G401 (cell line): ENCODE measurements around the gene TOP2B. TPM values are rescaled to one million over a fixed set of nuclear protein-coding genes. Genes with fewer than 3 reads are reported as not detected.

Source experiments
- DNase-seq: peaks from one replicate; pipeline ENCODE4 v3.0.0-alpha.2; 2015; ENCODE audit warnings: low spot score
- in situ Hi-C: cut with HindIII; loops from 2 replicates; pipeline ENCODE4 v1.10.0; 2016; ENCODE audit warnings: low sequenced_read_pairs, mixed read lengths
- total RNA-seq: library from RNA; depleted of rRNA; stranded (reverse); fragments of >200 nt; shearing (Covaris generic); gene quantifications from 2 replicates; pipeline ENCODE4 v1.2.3, GENCODE V29; 2014; rRNA removed

The TOP2B gene, protein sequence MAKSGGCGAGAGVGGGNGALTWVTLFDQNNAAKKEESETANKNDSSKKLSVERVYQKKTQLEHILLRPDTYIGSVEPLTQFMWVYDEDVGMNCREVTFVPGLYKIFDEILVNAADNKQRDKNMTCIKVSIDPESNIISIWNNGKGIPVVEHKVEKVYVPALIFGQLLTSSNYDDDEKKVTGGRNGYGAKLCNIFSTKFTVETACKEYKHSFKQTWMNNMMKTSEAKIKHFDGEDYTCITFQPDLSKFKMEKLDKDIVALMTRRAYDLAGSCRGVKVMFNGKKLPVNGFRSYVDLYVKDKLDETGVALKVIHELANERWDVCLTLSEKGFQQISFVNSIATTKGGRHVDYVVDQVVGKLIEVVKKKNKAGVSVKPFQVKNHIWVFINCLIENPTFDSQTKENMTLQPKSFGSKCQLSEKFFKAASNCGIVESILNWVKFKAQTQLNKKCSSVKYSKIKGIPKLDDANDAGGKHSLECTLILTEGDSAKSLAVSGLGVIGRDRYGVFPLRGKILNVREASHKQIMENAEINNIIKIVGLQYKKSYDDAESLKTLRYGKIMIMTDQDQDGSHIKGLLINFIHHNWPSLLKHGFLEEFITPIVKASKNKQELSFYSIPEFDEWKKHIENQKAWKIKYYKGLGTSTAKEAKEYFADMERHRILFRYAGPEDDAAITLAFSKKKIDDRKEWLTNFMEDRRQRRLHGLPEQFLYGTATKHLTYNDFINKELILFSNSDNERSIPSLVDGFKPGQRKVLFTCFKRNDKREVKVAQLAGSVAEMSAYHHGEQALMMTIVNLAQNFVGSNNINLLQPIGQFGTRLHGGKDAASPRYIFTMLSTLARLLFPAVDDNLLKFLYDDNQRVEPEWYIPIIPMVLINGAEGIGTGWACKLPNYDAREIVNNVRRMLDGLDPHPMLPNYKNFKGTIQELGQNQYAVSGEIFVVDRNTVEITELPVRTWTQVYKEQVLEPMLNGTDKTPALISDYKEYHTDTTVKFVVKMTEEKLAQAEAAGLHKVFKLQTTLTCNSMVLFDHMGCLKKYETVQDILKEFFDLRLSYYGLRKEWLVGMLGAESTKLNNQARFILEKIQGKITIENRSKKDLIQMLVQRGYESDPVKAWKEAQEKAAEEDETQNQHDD (N-terminal part only)
- 63.3 and 122 TPM in 2 replicates for total RNA-seq

DNA sequence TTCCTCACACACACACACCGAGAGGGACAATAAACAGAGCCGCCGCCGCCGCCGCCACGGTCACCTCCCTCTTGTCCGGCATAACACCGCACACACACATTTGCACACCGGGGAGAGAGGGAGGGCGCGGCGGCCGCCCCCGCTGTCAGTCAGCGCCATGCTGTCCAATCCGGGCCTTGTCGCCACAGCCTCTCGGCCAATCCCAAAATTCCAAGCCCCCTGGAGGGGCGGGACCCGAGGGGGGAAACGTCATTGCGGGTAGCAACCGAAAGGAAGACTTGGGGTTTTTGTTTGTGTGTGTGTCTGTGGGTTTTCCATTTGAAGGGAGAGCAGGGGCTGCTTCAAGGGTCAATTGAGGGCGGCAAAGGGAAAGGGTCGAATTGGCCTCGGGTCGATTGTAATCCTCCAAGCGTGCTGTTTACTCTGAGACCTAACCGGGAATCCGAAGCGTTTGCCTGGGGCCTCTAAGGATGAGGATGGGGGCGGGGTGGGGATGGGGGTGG, at the start of gene TOP2B:
Gene TOP2B, minus strand, starts transcription at position 96 of the 503 bp plus-strand sequence. CDS start 610 bp downstream, outside the sequence.
- in situ Hi-C loops: no loop called here

DNA sequence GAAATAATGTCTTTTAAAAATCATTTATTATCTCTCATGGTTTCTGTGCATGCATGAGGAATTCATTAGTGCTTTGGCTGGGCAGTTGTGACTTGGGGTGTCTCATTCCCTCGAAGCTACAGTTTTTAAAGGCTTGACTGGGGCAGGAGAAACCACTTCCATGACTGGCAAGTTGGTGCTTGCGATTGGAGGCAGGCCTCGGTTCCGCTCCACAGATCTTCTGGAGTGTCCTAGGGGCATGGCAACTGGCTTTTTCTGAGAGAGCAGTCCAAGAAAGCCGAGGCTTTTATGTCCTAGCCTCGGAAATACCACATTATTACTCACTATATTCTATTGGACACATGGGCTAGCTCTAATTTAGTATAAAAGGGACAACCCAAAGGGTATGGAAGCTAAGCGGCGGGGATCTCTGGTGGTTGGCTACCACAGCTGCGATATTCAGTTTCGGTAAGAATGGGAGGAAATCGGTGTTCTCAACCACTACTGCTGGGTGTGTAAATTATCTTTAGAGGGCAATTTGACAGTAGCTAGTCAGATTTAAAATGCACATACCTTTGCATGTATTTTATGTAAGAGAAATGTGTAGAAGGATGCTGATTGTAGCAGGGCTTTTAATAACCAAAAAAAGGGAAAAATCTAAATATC, 48.8 kb upstream of the TOP2B start:
- no peak for DNase-seq
- in situ Hi-C loops: no loop called here

More for the DNA sequence above, at the start of gene TOP2B:
- peak; percentile 98 for DNase-seq

DNA sequence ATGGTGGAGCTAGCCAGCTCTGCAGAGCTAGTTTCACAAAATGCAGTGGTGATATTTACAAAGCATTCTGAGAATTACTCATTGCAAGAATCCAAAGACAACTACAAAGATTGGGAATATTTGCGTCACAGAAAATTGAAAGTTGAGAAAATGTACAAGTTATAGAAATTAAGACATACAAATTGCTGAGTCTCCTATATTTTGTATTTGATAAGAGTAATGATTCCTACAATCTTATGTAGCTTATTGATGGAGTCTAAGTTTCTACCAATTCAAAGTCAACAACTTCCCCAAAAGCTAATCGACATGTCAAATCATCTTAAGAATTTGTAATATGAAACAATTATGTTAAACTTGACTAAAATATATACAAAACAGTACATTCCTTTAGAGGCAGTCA, 46.4 kb upstream of the TOP2B start:
- DNase-seq: no peak
- in situ Hi-C loops: no loop called here

DNA sequence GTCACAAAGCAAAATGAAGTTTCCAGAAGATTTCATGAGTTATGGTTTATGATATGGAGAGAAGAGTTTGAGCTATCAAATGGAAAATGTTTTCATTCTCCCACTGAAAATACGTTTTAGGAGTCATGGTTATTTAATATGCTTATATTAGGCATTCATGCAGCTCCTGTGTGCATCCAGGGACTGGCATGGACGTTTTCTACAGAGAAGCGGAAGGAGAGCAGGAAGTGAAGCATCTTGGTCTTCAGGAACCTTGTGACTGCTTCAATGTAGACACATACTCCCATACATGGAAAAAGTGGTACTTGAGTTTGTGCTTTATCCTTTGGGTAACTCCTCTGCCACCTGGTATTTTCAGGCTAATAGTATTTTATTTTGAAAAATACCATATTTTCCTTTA, 43.3 kb upstream of the TOP2B start:
- in situ Hi-C loops: no loop called here
- no peak for DNase-seq

DNA sequence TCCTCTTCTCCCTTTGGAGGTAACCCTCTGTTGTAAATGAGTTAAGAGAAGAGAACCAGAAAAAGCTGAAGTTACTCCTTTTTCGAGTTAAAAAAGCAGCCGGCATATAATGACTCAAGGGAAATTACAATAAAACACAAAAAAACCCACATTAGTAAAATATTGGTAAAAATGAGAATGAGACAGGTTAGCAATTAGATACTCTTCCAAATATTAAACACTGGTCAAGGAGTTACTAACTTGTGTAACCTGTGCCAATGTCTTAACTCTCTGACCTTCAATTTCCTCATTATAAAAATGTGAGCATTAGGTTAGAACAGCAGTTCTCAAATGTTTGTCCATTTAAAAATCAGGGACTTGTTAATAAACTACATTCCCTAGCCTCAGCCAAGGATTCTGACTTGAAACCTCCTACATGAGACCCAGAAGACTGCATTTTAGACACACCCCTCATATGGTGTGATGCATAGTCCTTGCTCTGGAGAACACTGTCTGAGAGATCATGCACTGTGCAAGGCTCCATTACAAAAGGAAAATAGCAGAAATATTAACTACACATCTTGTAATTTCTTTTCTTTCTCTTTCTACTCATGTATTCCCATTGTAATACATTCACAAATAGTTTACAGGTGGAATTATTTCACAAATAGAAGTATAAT, 42.7 kb upstream of the TOP2B start:
- in situ Hi-C loops: no loop called here
- DNase-seq: no peak

DNA sequence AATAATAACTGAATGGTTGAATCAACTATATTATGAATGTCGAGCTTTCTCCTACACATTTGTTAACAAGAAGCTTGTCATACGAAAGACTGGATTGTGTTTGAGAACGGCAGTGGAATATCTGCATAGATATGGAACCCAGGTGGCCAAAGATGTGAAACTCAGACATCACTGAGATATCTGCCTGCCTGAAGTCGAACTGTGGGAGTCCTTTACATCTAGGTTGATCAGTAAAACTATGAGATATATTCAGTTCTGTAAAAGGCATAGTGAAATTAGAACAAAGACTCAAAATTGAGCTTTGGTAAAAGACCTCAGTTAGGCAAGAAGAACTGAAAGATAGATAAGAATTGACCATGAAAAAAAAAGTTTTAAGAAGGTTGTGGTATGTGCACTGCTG, 41.5 kb upstream of the TOP2B start:
- DNase-seq: no peak
- in situ Hi-C loops: no loop called here

DNA sequence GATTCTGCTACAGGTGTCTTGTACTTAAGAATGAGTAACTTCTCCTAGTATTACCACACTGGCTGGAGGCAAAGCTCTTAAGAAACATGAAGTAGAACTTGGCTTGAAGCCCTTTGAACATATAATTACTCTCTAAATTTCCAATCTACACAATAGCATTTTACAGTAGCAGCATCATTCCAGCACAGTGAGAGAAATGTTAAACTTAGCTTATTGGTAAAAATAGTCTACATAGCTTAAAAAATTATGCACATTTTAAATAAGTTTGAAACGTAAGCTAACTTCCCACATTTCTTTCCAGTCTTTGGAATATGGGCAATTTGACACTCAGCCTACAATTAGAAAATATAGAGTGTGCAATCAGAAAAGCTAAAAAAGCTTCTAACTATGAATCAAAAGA, 32.8 kb upstream of the TOP2B start:
- in situ Hi-C loops: no loop called here
- no peak for DNase-seq

DNA sequence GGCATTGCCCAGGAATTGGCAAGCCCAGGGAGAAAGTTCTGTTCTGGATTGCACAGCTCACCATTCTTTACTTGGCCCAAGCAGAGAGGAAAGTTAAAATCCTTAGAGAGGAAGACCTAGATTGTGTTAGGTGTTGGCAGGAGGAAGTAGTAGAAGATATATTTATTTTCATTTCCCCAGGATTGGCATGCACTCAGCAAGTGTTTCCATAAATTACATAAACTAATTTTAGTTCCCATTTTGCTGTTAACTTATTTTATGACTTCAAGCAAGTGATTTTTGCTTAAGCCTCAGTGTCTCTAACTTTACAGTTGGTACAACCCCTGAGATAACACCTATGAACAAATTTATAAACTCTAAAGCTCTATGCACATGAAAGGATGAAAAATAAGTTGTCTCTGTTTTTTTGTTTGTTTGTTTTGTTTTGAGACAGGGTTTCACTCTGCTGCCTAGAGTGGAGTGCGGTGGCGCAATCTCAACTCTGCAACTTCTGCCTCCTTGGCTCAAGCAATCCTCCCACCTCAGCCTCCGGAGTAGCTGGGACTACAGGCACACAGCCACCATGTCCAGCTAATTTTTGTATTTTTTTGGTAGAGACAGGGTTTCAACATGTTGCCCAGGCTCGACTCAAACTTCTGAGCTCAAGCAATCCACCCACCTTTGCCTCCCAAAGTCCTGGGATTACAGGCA, 31.2 kb upstream of the TOP2B start:
- in situ Hi-C loops: no loop called here
- no peak for DNase-seq

DNA sequence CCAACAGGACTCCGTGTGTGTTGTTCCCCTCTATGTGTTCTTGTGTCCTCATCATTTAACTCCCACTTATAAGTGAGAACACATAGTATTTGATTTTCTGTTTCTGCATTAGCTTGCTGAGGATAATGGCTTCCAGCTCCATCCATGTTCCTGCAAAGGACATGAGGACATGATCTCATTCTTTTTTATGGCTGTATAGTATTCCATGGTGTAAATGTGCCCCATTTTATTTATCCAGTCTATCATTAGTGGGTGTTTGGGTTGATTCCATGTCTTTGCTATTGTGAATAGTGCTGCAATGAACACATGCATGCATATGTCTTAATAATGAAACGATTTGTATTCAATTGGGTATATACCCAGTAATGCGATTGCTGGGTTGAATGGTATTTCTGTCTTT, 28.5 kb upstream of the TOP2B start:
- in situ Hi-C loops: no loop called here
- no peak for DNase-seq

DNA sequence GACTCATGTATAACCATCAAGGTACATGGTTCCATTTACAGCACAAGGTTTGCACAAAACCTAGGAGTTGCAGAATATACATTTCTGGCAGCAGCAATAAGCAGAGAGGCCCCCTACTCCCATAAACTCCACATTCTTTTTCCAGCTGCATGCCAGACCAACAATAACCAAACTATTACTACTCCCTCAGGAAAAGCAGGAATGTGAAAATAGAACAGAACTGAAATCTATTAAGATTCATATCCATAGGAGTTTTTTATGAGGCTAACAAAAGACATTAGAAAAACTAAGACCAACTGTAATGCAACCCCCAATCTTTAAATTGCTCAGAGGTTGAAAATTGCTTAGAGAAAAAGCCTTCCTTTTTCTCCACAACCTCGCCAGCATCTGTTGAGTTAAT, 27.6 kb upstream of the TOP2B start:
- no peak for DNase-seq
- in situ Hi-C loops: no loop called here

DNA sequence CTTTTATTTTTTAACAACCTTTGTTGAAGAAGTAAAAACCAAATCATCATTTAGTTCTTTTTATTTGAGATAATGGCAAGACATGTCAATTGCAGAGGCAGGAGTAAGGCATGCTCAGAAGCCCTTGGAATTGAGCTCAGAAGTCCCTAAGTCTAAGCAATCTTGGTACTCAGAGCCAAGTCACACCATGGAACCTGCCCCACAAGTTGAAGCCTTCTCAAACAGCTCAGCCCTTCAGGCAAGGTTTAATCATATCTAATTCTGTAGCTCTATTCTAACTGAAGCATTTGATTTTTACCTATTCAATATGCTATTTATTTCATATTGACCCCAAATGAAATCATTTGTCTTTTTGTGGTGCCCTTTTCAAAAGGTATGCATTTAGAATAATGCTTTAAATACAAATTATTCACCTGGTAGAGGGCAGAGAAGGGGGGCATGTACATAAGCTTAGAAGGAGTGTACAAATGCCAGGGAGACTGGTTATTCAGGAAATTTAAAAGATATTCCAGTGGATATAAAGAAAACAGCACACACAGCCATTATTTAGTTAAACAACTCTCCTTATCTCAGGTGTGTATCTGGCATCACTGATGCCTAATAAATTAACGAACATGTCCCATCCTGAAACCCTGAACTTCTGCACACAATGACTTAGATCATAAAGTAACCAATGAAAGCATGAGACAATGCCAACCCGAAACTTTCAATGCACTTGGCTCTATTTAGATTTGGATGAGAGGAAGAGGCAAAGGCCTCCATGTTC, 26.2 kb upstream of the TOP2B start:
- in situ Hi-C loops: no loop called here
- no peak for DNase-seq

DNA sequence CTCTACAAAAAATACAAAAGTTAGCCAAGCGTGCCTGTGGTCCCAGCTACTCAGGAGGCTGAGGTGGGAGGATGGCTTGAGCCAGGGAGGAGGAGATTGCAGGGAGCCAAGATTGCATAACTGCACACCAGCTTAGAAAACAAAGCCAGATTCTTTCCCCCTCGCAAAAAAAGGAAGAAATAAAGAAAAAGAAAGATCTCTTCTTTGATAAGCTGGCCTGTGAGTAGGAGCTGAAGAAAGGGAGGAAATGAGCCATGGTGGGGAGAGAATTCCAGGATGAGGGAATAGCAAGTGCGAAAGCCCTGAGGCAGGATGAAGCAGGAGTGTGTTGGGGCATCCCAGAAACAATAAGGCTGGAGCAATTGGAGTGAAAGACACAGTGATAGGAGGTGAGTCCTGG, 24.5 kb upstream of the TOP2B start:
- DNase-seq: no peak
- in situ Hi-C loops: no loop called here

DNA sequence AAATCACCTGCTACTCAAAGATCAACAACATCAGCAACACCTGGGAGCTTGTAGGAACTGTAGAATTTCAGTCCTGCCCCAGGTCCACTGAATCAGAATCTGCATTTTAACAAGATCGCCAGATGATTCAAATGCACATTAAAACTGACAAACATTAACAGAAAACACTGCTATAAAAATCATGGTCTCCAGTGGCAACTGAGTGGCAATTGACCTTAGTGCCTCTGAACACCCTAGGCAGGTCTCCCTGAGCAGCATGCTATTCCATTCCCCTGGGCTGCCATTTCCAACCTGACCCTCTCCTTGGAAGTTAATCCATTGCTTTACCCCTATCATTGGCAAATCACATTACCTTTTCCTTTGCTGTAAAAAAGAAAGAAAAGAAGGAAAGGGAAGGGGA, 23.0 kb upstream of the TOP2B start:
- in situ Hi-C loops: no loop called here
- no peak for DNase-seq

DNA sequence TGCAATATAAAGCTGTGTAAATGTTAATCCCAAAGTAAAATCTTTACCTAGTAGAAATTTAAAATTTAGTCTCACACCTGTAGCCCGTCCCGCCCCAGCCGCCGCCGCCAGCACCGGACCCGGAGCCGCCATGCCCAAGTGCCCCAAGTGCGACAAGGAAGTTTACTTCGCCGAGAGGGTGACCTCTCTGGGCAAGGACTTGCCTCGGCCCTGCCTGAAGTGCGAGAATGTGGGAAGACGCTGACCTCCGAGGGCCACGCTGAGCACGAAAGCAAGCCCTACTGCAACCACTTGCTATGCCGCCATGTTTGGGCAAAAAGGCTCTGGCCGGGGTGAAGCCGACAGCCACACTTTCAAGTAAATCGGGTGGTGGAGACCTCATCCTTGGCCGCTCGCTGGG, 22.1 kb upstream of the TOP2B start:
- DNase-seq: no peak
- in situ Hi-C loops: no loop called here

DNA sequence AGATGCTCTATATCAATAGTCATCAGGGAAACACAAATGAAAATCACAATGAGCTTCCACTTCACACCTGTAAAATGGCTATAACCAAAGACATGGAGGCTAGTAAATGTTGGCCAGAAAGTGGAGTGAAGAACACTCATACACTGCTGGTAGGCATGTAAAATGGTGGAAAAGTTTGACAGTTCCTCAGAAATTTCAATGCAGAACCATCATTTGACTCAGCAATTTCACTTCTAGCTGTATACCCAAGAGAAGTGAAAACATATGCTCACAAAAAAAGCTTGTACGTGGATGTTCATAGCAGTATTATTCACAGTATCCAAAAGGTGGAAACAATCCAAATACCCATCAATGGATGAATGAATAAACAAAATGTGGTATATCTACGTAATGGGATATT, 19.2 kb upstream of the TOP2B start:
- in situ Hi-C loops: no loop called here
- no peak for DNase-seq

DNA sequence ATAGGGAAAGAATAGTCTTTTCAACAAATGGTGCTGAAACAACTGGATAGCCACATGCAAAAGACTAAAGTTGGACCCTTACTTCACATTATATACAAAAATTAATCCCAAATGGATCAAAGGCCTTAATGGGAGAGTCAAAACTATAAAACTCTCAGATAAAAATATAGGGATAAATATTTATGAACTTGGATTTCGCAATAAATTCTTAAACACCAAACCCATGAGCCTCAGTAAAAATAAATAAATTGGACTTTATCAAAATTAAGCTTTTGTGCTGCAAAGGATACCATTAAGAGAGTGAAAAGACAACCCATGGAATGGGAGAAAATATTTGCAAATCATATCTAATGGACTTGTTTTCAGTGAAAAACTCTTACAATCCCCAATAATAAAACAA, 18.7 kb upstream of the TOP2B start:
- no peak for DNase-seq
- in situ Hi-C loops: no loop called here

DNA sequence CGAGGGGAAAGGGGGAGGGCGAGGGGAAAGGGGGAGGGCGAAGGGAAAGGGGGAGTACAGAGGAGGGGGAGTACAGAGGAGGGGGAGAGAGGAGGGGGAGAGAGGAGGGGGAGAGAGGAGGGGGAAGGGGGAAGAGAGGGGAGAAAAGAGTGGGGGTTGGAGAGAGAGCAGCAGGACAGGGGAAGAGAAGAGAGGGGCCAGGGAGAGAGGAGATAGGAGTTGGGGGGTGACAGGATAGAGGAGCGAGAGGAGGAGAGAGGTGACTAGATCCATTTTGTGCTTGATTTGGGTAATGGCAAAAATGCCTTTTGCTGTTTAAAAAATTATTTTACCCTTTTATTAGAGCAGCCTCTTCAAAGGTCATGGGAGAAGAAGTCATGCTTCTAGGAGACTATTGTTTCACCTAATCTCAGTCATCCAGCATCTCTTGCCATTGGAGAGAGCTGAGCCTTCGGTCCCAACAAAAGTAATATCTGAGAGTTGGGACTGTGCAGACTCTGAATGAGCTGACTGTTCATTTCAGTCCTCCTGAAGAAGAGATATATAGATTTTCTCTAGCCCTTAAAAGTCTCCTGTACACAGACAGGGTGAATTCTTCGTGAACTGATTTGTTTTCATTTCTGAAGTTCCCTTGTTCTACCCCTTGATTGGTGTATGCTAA, 15.1 kb upstream of the TOP2B start:
- in situ Hi-C loops: no loop called here
- no peak for DNase-seq
